HEK293 (cell line): Measurements from ENCODE around the gene GPATCH4.

ENCODE experiments used
- CTCF ChIA-PET: fragments of 350-600 bp; formaldehyde crosslinking; extraction: SDS; loops from one replicate; lab custom pipeline; 2021; ENCODE audit warnings: antibody characterized with exemption; lab: Yijun Ruan, JAX
- POLR2A ChIA-PET: fragments of 300-600 bp; formaldehyde crosslinking; extraction: SDS; loops from one replicate; lab custom pipeline; 2020; ENCODE audit warnings: antibody characterized with exemption, inconsistent platforms; lab: Yijun Ruan, JAX
- H3K27ac ChIP-seq: fragments of 200-500 bp; sonication (Bioruptor generic); 2 replicates; pipeline ENCODE4 v1.5.1; 2014; ENCODE audit warnings: low read depth, low read length, control low read depth, inconsistent platforms; ENCODE audit errors: extremely low read depth
- H3K36me3 ChIP-seq, 2 experiments: fragments of 200-500 bp in 1 of 2; sonication (Bioruptor generic) in 1 of 2; 1 replicate in 1 of 2; 2 replicates in 1 of 2; pipeline ENCODE4 v1.5.1; 2014 to 2017; ENCODE audit warnings: inconsistent platforms in 2 of 2, low read length in 2 of 2; ENCODE audit not compliant: control insufficient read depth in 2 of 2, insufficient read depth in 1 of 2
- H3K4me1 ChIP-seq: fragments of 200-500 bp; sonication (Bioruptor generic); 2 replicates; pipeline ENCODE4 v1.5.1; 2014; ENCODE audit warnings: mild to moderate bottlenecking, low read length, inconsistent platforms; ENCODE audit not compliant: control insufficient read depth, insufficient read depth
- H3K4me3 ChIP-seq: 2 replicates; pipeline ENCODE4 v1.5.1; 2011; ENCODE audit warnings: low read depth, mild to moderate bottlenecking, control low read depth, low read length, moderate library complexity
- H3K9me3 ChIP-seq: fragments of 200-500 bp; sonication (Bioruptor generic); 2 replicates; pipeline ENCODE4 v1.5.1; 2014; ENCODE audit warnings: low read depth, low read length, inconsistent platforms; ENCODE audit not compliant: control insufficient read depth, insufficient read depth
- SP2 ChIP-seq: fragments of 450-650 bp; formaldehyde crosslinking; IDR thresholded peaks from 2 replicates; pipeline ENCODE4 v1.5.1; 2016; ENCODE audit warnings: missing biosample characterization, missing genetic modification characterization
- ZBTB1 ChIP-seq: fragments of 450-650 bp; formaldehyde crosslinking; IDR thresholded peaks from 2 replicates; pipeline ENCODE4 v1.5.1; 2016; ENCODE audit warnings: missing biosample characterization, missing genetic modification characterization
- ZNF10 ChIP-seq: fragments of 450-650 bp; formaldehyde crosslinking; IDR thresholded peaks from 2 replicates; pipeline ENCODE4 v1.5.1; 2017; ENCODE audit warnings: missing biosample characterization, missing genetic modification characterization
- ZNF18 ChIP-seq: fragments of 450-650 bp; formaldehyde crosslinking; IDR thresholded peaks from 2 replicates; pipeline ENCODE4 v1.5.1; 2016; ENCODE audit warnings: missing biosample characterization, missing genetic modification characterization
- ZNF558 ChIP-seq: fragments of 450-650 bp; formaldehyde crosslinking; IDR thresholded peaks from 2 replicates; pipeline ENCODE4 v1.5.1; 2016; ENCODE audit warnings: missing biosample characterization, missing genetic modification characterization
- ZNF677 ChIP-seq: fragments of 450-650 bp; IDR thresholded peaks from 2 replicates; pipeline ENCODE4 v1.5.0; 2018; ENCODE audit warnings: missing biosample characterization, mild to moderate bottlenecking, missing genetic modification characterization, moderate library complexity
- ZNF692 ChIP-seq: fragments of 450-650 bp; formaldehyde crosslinking; IDR thresholded peaks from 2 replicates; pipeline ENCODE4 v1.5.1; 2016; ENCODE audit warnings: missing biosample characterization, missing genetic modification characterization
- ZNF791 ChIP-seq: fragments of 450-650 bp; formaldehyde crosslinking; IDR thresholded peaks from 2 replicates; pipeline ENCODE4 v1.5.1; 2016; ENCODE audit warnings: missing biosample characterization, missing genetic modification characterization
- TF ChIP-seq, protein P1 (sequence below): fragments of 450-650 bp; formaldehyde crosslinking; IDR thresholded peaks from 2 replicates; pipeline ENCODE4 v1.5.1; 2016; ENCODE audit warnings: missing biosample characterization, missing genetic modification characterization, borderline replicate concordance
- TF ChIP-seq, protein P2 (sequence below): fragments of 450-650 bp; formaldehyde crosslinking; IDR thresholded peaks from 2 replicates; pipeline ENCODE4 v1.5.1; 2016; ENCODE audit warnings: missing biosample characterization, missing genetic modification characterization, borderline replicate concordance

Gene GPATCH4

GRCh38 chr1:156571261-156571852 is 29.9 kb downstream of the GPATCH4 start (continued):
- TF ChIP-seq ZNF558 (tag by site-specific recombination) (0 out of 2 replicates have a peak, but pooled peaks have one; percentile 15), ZNF18 (no peak), ZNF692 (tag by site-specific recombination) (0 out of 2 replicates have a peak, but pooled peaks have one; percentile 30)
- TF ChIP-seq, protein P1, sequence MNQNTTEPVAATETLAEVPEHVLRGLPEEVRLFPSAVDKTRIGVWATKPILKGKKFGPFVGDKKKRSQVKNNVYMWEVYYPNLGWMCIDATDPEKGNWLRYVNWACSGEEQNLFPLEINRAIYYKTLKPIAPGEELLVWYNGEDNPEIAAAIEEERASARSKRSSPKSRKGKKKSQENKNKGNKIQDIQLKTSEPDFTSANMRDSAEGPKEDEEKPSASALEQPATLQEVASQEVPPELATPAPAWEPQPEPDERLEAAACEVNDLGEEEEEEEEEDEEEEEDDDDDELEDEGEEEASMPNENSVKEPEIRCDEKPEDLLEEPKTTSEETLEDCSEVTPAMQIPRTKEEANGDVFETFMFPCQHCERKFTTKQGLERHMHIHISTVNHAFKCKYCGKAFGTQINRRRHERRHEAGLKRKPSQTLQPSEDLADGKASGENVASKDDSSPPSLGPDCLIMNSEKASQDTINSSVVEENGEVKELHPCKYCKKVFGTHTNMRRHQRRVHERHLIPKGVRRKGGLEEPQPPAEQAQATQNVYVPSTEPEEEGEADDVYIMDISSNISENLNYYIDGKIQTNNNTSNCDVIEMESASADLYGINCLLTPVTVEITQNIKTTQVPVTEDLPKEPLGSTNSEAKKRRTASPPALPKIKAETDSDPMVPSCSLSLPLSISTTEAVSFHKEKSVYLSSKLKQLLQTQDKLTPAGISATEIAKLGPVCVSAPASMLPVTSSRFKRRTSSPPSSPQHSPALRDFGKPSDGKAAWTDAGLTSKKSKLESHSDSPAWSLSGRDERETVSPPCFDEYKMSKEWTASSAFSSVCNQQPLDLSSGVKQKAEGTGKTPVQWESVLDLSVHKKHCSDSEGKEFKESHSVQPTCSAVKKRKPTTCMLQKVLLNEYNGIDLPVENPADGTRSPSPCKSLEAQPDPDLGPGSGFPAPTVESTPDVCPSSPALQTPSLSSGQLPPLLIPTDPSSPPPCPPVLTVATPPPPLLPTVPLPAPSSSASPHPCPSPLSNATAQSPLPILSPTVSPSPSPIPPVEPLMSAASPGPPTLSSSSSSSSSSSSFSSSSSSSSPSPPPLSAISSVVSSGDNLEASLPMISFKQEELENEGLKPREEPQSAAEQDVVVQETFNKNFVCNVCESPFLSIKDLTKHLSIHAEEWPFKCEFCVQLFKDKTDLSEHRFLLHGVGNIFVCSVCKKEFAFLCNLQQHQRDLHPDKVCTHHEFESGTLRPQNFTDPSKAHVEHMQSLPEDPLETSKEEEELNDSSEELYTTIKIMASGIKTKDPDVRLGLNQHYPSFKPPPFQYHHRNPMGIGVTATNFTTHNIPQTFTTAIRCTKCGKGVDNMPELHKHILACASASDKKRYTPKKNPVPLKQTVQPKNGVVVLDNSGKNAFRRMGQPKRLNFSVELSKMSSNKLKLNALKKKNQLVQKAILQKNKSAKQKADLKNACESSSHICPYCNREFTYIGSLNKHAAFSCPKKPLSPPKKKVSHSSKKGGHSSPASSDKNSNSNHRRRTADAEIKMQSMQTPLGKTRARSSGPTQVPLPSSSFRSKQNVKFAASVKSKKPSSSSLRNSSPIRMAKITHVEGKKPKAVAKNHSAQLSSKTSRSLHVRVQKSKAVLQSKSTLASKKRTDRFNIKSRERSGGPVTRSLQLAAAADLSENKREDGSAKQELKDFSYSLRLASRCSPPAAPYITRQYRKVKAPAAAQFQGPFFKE (tag by site-specific recombination) = no peak

DNA sequence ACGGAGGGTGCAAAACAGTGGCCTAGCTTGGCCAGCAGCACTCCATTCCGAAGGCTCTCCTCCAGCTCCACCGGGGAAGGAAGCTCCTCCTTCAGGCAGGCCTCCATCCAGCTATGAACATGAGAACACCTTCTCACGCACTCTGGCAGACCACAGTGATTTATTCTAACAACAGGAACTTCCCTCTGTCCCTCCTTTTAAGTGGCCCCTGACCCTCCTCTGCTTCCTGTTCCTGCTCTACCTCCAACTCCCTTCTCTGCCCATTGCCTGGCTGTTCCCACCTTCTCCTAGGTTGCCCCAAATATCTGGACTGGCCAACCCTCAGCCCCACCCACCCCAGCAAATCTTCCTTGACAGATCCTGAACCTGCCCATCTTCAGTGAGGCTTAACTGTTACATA is 34.8 kb downstream of the GPATCH4 start:
- POLR2A ChIA-PET = interaction anchor here (0.6 kb wide), 1 partner anchor 47 kb away, joined by 3 read pairs; no protein-coding TSS in a partner anchor
- H3K9me3 ChIP-seq = no peaks in the 10 kb centered on the region
- TF ChIP-seq SP2 (tag by site-specific recombination) = peak; percentile 43; the same call in 1 of the 2 replicates
- no peak for TF ChIP-seq ZNF10 (tag by site-specific recombination)
- no peak overlapping the region for H3K4me3 ChIP-seq
- no peak overlapping the region for H3K27ac ChIP-seq
- H3K4me1 ChIP-seq = no peaks in the 10 kb centered on the region
- H3K36me3 ChIP-seq = peaks cover 28 to 80% of the 10 kb centered on the region in 2 experiments
- CTCF ChIA-PET = no interaction called here

DNA sequence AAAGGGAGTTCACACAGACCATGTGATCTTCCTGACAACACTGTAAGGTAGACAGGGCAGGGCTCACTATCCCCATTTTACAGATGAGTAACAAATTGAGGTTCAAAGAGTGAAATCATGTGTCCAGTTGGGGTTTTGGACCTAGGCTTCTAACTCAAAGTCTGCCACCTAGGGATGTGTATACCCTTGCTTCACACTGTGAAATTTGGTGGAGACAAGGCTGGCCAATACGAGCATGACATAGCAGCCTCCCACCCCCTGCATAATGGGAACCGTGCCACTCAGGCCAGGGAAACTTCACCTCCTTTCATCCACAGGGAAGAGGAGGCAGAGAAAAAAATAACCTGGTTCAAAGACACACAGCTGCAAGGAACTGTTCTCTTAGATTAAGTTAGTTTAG is 35.8 kb downstream of the GPATCH4 start:
- no peaks in the 10 kb centered on the region for H3K4me1 ChIP-seq
- POLR2A ChIA-PET = interaction anchor here (1.2 kb wide), 1 partner anchor 10 kb away, joined by 4 read pairs; no protein-coding TSS in a partner anchor
- TF ChIP-seq ZNF791 (no peak), ZBTB1 (tag by site-specific recombination) (no peak), ZNF10 (tag by site-specific recombination) (no peak), ZNF677 (no peak)
- TF ChIP-seq, protein P2, sequence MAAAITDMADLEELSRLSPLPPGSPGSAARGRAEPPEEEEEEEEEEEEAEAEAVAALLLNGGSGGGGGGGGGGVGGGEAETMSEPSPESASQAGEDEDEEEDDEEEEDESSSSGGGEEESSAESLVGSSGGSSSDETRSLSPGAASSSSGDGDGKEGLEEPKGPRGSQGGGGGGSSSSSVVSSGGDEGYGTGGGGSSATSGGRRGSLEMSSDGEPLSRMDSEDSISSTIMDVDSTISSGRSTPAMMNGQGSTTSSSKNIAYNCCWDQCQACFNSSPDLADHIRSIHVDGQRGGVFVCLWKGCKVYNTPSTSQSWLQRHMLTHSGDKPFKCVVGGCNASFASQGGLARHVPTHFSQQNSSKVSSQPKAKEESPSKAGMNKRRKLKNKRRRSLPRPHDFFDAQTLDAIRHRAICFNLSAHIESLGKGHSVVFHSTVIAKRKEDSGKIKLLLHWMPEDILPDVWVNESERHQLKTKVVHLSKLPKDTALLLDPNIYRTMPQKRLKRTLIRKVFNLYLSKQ = no peak
- TF ChIP-seq, all 188 proteins: peak for 0
- Histone ChIP-seq H3K27ac (no peak overlapping the region), H3K4me3 (no peak overlapping the region), H3K9me3 (no peaks in the 10 kb centered on the region), H3K36me3 (peaks cover 38 to 89% of the 10 kb centered on the region in 2 experiments)
- CTCF ChIA-PET = interaction anchor here (0.6 kb wide), 1 partner anchor 96 kb away, joined by 3 read pairs; no protein-coding TSS in a partner anchor
